Measurements from ENCODE around the gene CFTR. TPM values are rescaled to one million over a fixed set of nuclear protein-coding genes. Genes with fewer than 3 reads are reported as not detected.

Gene CFTR
- not detected in 2 replicates for total RNA-seq

- TF ChIP-seq, protein P1, sequence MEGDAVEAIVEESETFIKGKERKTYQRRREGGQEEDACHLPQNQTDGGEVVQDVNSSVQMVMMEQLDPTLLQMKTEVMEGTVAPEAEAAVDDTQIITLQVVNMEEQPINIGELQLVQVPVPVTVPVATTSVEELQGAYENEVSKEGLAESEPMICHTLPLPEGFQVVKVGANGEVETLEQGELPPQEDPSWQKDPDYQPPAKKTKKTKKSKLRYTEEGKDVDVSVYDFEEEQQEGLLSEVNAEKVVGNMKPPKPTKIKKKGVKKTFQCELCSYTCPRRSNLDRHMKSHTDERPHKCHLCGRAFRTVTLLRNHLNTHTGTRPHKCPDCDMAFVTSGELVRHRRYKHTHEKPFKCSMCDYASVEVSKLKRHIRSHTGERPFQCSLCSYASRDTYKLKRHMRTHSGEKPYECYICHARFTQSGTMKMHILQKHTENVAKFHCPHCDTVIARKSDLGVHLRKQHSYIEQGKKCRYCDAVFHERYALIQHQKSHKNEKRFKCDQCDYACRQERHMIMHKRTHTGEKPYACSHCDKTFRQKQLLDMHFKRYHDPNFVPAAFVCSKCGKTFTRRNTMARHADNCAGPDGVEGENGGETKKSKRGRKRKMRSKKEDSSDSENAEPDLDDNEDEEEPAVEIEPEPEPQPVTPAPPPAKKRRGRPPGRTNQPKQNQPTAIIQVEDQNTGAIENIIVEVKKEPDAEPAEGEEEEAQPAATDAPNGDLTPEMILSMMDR (IDR thresholded peaks at IDR 0.05), result no peak
- Mint-ChIP-seq H3K9me3 (no peaks in the 10 kb centered on the region), H3K4me3 (no peak within 1 kb of the TSS), H3K27ac (no peak within 1 kb of the TSS), H3K36me3 (ENCODE audit: low read depth) (no peaks in the 10 kb centered on the region), H3K27me3 (peaks cover 20% of the 10 kb centered on the region), H3K4me1 (no peaks in the 10 kb centered on the region)
- ATAC-seq (ENCODE audit: low read depth) (no peak), DNase-seq (no peak)
- intact Hi-C loops (cut with micrococcal nuclease), result no loop called here
- ChIA-PET POLR2A (no interaction called here), CTCF (no interaction called here)
These were observed at the start of gene CFTR for GRCh38 chr7:117479225-117480054. TSS of gene CFTR (plus strand) at chr7:117480025. CDS start at chr7:117480095, 70 bp downstream.

DNA sequence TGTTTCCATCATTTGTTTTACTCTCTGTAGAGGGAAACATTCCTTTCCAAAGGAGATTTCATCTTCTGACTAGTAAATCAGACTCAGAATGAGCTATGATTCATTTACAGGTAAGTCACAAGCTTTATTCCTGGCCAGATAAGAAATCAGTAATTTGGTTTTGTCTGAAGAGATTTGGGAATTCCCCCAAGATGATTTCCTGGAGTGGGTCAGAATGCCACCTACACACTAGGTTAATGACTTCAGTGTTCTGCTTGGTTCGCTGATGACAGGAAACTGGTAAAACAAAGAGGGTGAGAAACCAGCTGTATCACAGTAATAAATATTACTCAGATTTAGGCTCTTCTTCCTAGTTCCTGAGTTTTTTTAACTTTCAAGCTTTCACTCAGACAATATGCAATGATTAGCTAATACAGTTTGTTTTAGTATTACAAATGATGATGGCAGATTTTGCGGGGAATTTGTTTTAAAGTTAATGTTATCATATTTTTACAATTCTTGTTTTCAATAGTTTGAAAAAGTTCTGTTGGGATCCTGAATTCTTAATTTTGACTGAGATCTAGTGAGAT is 44.3 kb upstream of the CFTR start:
- no peak for ATAC-seq (ENCODE audit: low read depth)
- Mint-ChIP-seq H3K9me3 (no peaks in the 10 kb centered on the region), H3K4me1 (no peaks in the 10 kb centered on the region), H3K27me3 (no peaks in the 10 kb centered on the region), H3K36me3 (ENCODE audit: low read depth) (no peaks in the 10 kb centered on the region), H3K4me3 (no peak overlapping the region), H3K27ac (no peak overlapping the region)
- POLR2A ChIA-PET, result no interaction called here
- DNase-seq, result no peak
- CTCF ChIA-PET, result no interaction called here
- TF ChIP-seq, protein P1 (IDR thresholded peaks at IDR 0.05), result no peak
- intact Hi-C loops (cut with micrococcal nuclease), result no loop called here

DNA sequence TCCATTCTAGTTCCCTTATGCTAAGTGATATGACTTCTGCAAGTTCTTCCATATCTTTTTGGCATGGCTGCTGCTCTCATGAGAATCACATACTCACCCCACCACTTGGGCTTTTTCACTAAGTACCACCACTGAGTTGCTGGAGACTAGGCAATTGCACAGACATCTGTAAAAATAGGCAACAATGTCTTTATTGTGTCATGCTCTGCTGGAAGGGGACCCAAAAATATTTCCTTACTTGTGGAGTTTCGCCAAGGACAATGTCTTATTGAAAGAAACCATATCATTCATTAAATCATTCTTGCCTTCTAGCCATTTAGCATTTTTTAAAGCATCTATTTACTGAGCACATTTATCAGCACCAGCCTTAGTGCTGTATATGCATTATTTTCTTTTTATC is 35.2 kb upstream of the CFTR start:
- no peaks in the 10 kb centered on the region for H3K4me1 Mint-ChIP-seq
- ChIA-PET POLR2A (no interaction called here), CTCF (no interaction called here)
- DNase-seq (no peak), ATAC-seq (ENCODE audit: low read depth) (no peak)
- no peak overlapping the region for H3K4me3 Mint-ChIP-seq
- peaks cover 3% of the 10 kb centered on the region for H3K27me3 Mint-ChIP-seq
- peaks cover 2% of the 10 kb centered on the region for H3K9me3 Mint-ChIP-seq
- TF ChIP-seq, protein P1 (IDR thresholded peaks at IDR 0.05), result no peak
- intact Hi-C loops (cut with micrococcal nuclease), result no loop called here
- no peak overlapping the region for H3K27ac Mint-ChIP-seq
- H3K36me3 Mint-ChIP-seq (ENCODE audit: low read depth), result no peaks in the 10 kb centered on the region

- intact Hi-C loops (cut with micrococcal nuclease), result no loop called here
- ChIA-PET CTCF (no interaction called here), POLR2A (no interaction called here)
- peaks cover 7% of the 10 kb centered on the region for H3K9me3 Mint-ChIP-seq
- peaks cover 3% of the 10 kb centered on the region for H3K27me3 Mint-ChIP-seq
- H3K4me3 Mint-ChIP-seq, result no peak overlapping the region
- no peak overlapping the region for H3K27ac Mint-ChIP-seq
- ATAC-seq (ENCODE audit: low read depth) (no peak), DNase-seq (no peak)
- no peaks in the 10 kb centered on the region for H3K4me1 Mint-ChIP-seq
- TF ChIP-seq, protein P1 (IDR thresholded peaks at IDR 0.05), result no peak
- no peaks in the 10 kb centered on the region for H3K36me3 Mint-ChIP-seq (ENCODE audit: low read depth)
These were observed 34.6 kb upstream of the CFTR start for GRCh38 chr7:117445206-117445605.

- Mint-ChIP-seq H3K36me3 (ENCODE audit: low read depth) (no peaks in the 10 kb centered on the region), H3K4me1 (no peaks in the 10 kb centered on the region), H3K27me3 (peaks cover 3% of the 10 kb centered on the region), H3K27ac (no peak overlapping the region), H3K4me3 (no peak overlapping the region), H3K9me3 (peaks cover 14% of the 10 kb centered on the region)
- ATAC-seq (ENCODE audit: low read depth), result no peak
- POLR2A ChIA-PET, result no interaction called here
- TF ChIP-seq, protein P1 (IDR thresholded peaks at IDR 0.05), result no peak
- CTCF ChIA-PET, result no interaction called here
- DNase-seq, result no peak
- intact Hi-C loops (cut with micrococcal nuclease), result no loop called here
These were observed 33.5 kb upstream of the CFTR start for GRCh38 chr7:117446220-117446815.

Measured in activated B cell treated with CpG ODN at 0.5 μM for 24 hours (primary cell).